GM18505 (cell line): ENCODE data around the gene TBC1D8B.
"Not testable (repeated sequence)": the region's sequence is repeated elsewhere in the genome, so short reads cannot be mapped to it uniquely, and the experiment has no call there.

Experiments used
- ATAC-seq: cut with Tn5 transposase; IDR thresholded peaks from one replicate; pipeline ENCODE4 v1.9.1; 2021; ENCODE audit not compliant: unreplicated experiment
- POLR2A ChIP-seq: IDR thresholded peaks from 4 replicates; pipeline ENCODE4 v1.6.1; 2011; ENCODE audit warnings: borderline replicate concordance; ENCODE audit not compliant: insufficient read depth, insufficient read length; ENCODE audit errors: extremely low read depth

TBC1D8B gene

GRCh38 chrX:106802388-106803275 lies at the start of gene TBC1D8B:
TBC1D8B (plus strand) TSS chrX:106802673; CDS start chrX:106802854, 181 bp downstream.
- no peak for TF ChIP-seq POLR2A
- peak; percentile 96 for ATAC-seq

- ATAC-seq, result not testable (repeated sequence)
Observed at GRCh38 chrX:106769288-106769687, 33.2 kb upstream of the TBC1D8B start.

GRCh38 chrX:106774981-106775380 lies 27.5 kb upstream of the TBC1D8B start:
- ATAC-seq, result no peak

GRCh38 chrX:106780264-106780663 lies 22.2 kb upstream of the TBC1D8B start:
- no peak for TF ChIP-seq POLR2A
- ATAC-seq, result no peak

More at GRCh38 chrX:106774981-106775380, 27.5 kb upstream of the TBC1D8B start:
- no peak for TF ChIP-seq POLR2A

GRCh38 chrX:106780664-106781377 lies 21.7 kb upstream of the TBC1D8B start:
- ATAC-seq, result no peak
- TF ChIP-seq POLR2A, result no peak

GRCh38 chrX:106783716-106784115 lies 18.8 kb upstream of the TBC1D8B start:
- ATAC-seq, result no peak
- TF ChIP-seq POLR2A, result no peak

- ATAC-seq, result no peak
- TF ChIP-seq POLR2A, result no peak
Observed at GRCh38 chrX:106791495-106791894, 11.0 kb upstream of the TBC1D8B start.

GRCh38 chrX:106802063-106802387 lies 448 bp upstream of the TBC1D8B start:
- ATAC-seq, result peak; percentile 26
- TF ChIP-seq POLR2A, result no peak

GRCh38 chrX:106811131-106811910 lies 8.8 kb downstream of the TBC1D8B start:
- no peak for ATAC-seq
- no peak for TF ChIP-seq POLR2A

GRCh38 chrX:106812930-106813329 lies 10.5 kb downstream of the TBC1D8B start:
- not testable (repeated sequence) for ATAC-seq

- ATAC-seq, result not testable (repeated sequence)
Observed at GRCh38 chrX:106814093-106814492, 11.6 kb downstream of the TBC1D8B start.

GRCh38 chrX:106862972-106863688 lies 60.7 kb downstream of the TBC1D8B start:
- ATAC-seq, result peak; percentile 84
- no peak for TF ChIP-seq POLR2A

GRCh38 chrX:106863697-106864096 lies 61.2 kb downstream of the TBC1D8B start:
- TF ChIP-seq POLR2A, result no peak
- ATAC-seq, result no peak

- ATAC-seq, result not testable (repeated sequence)
Observed at GRCh38 chrX:106872796-106873195, 70.3 kb downstream of the TBC1D8B start.
